PFSK-1 (cell line): ENCODE measurements around the gene GJA10.
A peak's percentile ranks its signal among the peaks of the same experiment; 100 is the strongest.

ENCODE experiments used
- FOXP2 ChIP-seq: optimal IDR thresholded peaks from 2 replicates; pipeline ENCODE3; 2011; ENCODE audit warnings: borderline replicate concordance, control low read depth, inconsistent platforms; ENCODE audit not compliant: insufficient read depth; ENCODE audit errors: extremely low read length, extremely low read depth
- POLR2AphosphoS5 ChIP-seq: IDR thresholded peaks from 2 replicates; pipeline ENCODE4 v1.6.1; 2012; ENCODE audit warnings: low read depth, mild to moderate bottlenecking, control low read depth, low read length, moderate library complexity
- SIN3A ChIP-seq: IDR thresholded peaks from 2 replicates; pipeline ENCODE4 v1.6.1; 2012; ENCODE audit warnings: mild to moderate bottlenecking, low read length, moderate library complexity, borderline replicate concordance; ENCODE audit not compliant: insufficient read depth
- TAF1 ChIP-seq: IDR thresholded peaks from 2 replicates; pipeline ENCODE4 v1.6.1; 2012; ENCODE audit warnings: low read length, control low read depth, borderline replicate concordance; ENCODE audit not compliant: insufficient read depth
- TF ChIP-seq, protein P1 (sequence below), 2 experiments: IDR thresholded peaks; 2 replicates each; pipeline versions ENCODE4 v1.6.1 to v1.8.0; 2011 to 2012; ENCODE audit warnings: low read depth in 2 of 2, low read length in 2 of 2, control low read depth in 1 of 2, inconsistent platforms in 1 of 2, mild to moderate bottlenecking in 1 of 2, moderate library complexity in 1 of 2; ENCODE audit not compliant: insufficient read depth in 1 of 2

GJA10 gene

DNA sequence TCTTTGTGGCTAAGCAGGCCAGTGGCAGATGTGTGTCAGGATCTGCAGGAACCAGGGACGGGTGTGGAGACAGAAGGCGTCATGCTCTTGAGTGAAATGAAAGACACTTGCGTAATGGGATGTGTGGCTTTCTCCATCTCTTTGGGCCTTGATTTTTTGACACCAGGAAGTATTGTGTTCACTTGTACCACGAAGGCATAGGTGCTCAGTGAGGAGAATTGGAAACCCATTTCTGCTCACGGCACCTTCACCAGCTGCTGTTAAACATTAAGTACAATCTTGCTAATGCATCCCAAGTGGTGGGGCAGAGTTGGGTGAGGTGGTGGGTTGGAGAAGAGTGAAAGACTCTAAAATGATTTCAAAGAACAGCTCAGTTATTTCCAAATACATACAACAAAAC, 30.0 kb downstream of the GJA10 start:
- TF ChIP-seq SIN3A: no peak
- TF ChIP-seq FOXP2: no peak
- TF ChIP-seq POLR2AphosphoS5: peak; percentile 17; the same call in 1 of the 2 replicates
- TF ChIP-seq, protein P1, sequence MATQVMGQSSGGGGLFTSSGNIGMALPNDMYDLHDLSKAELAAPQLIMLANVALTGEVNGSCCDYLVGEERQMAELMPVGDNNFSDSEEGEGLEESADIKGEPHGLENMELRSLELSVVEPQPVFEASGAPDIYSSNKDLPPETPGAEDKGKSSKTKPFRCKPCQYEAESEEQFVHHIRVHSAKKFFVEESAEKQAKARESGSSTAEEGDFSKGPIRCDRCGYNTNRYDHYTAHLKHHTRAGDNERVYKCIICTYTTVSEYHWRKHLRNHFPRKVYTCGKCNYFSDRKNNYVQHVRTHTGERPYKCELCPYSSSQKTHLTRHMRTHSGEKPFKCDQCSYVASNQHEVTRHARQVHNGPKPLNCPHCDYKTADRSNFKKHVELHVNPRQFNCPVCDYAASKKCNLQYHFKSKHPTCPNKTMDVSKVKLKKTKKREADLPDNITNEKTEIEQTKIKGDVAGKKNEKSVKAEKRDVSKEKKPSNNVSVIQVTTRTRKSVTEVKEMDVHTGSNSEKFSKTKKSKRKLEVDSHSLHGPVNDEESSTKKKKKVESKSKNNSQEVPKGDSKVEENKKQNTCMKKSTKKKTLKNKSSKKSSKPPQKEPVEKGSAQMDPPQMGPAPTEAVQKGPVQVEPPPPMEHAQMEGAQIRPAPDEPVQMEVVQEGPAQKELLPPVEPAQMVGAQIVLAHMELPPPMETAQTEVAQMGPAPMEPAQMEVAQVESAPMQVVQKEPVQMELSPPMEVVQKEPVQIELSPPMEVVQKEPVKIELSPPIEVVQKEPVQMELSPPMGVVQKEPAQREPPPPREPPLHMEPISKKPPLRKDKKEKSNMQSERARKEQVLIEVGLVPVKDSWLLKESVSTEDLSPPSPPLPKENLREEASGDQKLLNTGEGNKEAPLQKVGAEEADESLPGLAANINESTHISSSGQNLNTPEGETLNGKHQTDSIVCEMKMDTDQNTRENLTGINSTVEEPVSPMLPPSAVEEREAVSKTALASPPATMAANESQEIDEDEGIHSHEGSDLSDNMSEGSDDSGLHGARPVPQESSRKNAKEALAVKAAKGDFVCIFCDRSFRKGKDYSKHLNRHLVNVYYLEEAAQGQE (IDR thresholded peaks at IDR 0.05; ENCODE audit: insufficient read depth in 1 of 2, low read depth in 2 of 2, low read length in 2 of 2): no peak
- no peak for TF ChIP-seq TAF1

DNA sequence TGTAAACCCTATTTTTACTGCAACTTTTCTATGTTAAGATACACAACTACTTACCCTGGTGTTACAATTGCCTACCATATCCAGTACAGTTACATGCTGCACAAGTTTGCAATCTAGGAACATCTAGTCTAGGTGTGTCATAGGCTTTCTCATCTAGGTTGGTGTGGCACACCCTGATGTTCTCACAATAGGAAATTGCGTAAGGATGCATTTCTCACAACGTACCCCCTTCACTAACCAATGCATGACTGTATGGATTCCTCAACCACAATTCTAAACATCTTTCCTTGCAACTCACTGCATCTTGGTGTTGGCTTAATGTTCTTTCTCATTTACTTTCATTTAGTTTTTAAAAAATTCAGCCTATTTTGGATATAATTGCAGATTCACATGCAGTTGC, 31.6 kb downstream of the GJA10 start:
- TF ChIP-seq POLR2AphosphoS5: no peak
- TF ChIP-seq FOXP2: no peak

DNA sequence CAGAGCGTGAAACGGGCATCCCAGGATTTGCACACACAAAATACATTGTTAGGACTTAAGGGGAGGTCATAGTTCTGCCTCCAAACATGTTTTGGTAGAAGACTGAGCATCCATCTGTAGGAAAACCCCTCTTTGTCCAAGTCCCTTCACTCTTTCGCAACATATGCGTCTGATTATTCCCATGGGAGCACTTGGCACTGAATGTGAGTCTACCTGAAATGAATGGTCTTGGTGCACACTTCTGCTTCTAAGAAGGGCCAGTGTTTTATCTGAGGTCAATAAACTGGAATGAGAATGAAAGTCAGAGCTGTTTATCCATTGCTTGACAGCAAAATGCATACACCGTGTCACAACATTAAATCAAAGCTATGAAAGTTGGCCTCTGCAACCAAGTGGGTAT, 33.0 kb downstream of the GJA10 start:
- no peak for TF ChIP-seq FOXP2
- TF ChIP-seq POLR2AphosphoS5: no peak; the same call in 1 of the 2 replicates
- TF ChIP-seq SIN3A: no peak
- TF ChIP-seq TAF1: no peak
- TF ChIP-seq, protein P1 (IDR thresholded peaks at IDR 0.05; ENCODE audit: insufficient read depth in 1 of 2, low read depth in 2 of 2, low read length in 2 of 2): no peak

- TF ChIP-seq FOXP2 (no peak), POLR2AphosphoS5 (no peak; the same call in 1 of the 2 replicates), SIN3A (no peak), TAF1 (no peak)
- TF ChIP-seq, protein P1 (IDR thresholded peaks at IDR 0.05; ENCODE audit: insufficient read depth in 1 of 2, low read depth in 2 of 2, low read length in 2 of 2): no peak
Observed at GRCh38 chr6:89927791-89928550, 33.7 kb downstream of the GJA10 start.

DNA sequence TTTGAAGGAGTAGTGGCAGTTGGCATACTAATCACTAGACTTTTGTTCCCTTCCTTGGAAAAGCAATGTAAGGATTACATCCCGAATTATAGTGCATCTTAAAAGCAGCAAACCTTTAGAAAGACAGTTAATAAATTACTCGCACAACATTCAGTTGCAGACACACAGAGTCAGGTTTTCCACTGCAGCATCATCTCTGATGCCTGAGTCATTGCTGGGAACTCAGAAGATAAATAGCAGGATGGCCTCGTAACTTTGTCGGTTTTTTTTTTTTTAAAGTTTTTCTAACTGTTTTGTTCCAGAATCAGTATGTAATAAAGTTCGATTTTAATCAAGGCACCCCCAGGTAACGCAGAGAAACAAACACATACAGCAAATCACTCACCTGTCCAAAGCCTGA, 34.3 kb downstream of the GJA10 start:
- TF ChIP-seq POLR2AphosphoS5 (no peak), SIN3A (no peak), FOXP2 (no peak), TAF1 (no peak)
- TF ChIP-seq, protein P1 (IDR thresholded peaks at IDR 0.05; ENCODE audit: insufficient read depth in 1 of 2, low read depth in 2 of 2, low read length in 2 of 2): no peak
